ENCODE measurements around the gene BCAS3.

Gene BCAS3

GRCh38 chr17:61064087-61064951, 386.7 kb downstream of the BCAS3 start:
- no peak for DNase-seq (ENCODE audit: low read depth)

- peak; percentile 71 for DNase-seq (ENCODE audit: low read depth)
Measured at GRCh38 chr17:61065263-61065773, 387.7 kb downstream of the BCAS3 start.

DNA sequence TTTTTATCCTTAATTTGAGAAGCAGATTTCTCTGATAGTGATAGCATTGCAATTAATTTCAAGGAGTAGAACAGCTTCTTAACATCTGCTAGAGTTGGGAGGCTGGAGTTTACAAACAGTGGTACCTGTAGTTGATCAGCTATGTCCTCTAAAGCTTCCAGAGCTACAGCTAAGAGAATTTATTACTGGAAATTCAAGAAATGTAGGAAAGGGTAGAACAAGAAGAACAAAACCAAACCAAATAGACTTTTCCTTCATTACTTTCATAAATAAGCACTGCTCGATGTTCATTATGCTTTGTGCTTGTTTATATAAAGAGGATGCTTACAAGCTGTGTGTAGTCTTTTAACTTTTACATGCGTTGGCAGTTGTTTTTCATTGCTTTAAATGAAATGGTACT, 388.4 kb downstream of the BCAS3 start:
- no peak for DNase-seq (ENCODE audit: low read depth)

- DNase-seq (ENCODE audit: low read depth), result no peak
Measured at GRCh38 chr17:61070649-61071048, 393.0 kb downstream of the BCAS3 start.

DNA sequence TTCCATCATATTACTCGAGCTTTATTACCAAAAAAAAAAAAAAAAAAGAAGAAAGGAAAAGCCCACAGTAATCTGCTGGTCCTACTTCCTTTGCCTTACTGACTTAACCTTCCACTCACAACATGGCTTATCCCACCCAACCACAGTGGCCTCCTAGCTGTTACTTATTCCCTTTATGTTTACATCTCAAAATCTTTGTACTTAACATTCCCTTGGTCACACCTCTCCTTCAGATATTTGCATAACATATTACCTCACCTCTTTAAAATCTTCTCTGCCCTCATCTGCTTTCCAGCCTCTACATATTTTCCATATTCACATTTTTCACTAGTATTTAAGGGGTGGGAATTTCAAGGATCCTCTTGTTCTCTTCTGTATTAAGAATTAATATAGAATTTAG, 395.0 kb downstream of the BCAS3 start:
- peak; percentile 36 for DNase-seq (ENCODE audit: low read depth)

- DNase-seq (ENCODE audit: low read depth), result no peak
Measured at GRCh38 chr17:61073131-61073530, 395.5 kb downstream of the BCAS3 start.

DNA sequence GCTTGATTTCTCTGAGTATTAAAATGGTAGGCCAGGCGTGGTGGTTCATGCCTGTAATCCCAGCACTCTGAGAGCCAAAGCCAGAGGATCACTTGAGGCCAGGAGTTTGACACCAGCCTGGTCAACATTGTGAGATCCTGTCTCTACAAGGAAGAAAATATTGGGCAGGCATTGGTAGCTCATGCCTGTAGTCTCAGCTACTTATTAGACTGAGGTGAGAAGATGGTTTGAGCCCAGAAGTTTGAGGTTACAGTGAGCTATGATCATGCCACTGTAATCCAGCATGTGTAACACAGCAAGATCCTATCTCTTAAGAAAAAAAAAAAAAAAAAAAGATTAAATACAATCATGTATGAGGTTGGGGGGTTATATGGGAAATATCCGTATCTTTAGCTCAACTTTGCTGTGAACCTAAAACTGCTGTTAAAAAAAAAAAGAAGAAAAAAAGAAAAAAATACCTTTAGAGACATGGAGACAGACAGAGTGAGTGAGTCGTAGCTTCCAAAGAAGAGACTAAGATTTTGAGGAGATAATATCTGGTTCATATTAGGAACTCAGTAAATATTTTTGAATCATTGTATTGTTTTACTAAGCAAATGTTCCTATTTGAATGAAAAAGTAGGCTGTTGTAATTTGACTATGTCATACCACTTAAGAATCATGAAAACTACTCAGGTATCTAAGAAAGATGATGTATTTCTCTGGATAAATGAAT, 396.3 kb downstream of the BCAS3 start:
- peak; percentile 31 for DNase-seq (ENCODE audit: low read depth)

DNA sequence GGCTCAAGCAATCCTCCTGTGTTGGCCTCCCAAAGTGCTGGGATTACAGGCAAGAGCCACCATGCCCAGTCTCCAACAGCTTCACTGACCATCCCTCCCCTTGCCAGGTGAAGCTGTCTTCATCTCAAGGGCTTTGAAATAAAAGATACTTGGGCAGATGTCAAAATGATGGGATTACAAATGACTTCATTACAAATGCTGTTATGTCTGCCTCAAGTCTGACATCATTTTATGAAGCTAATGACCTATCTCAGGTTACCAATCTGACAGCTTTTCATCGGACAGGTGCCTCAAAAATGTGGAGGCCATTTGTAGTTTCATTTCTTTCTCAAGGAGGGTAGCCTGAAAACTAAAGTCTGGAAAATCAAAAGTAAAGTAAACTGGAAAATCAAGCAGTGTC, 398.3 kb downstream of the BCAS3 start:
- DNase-seq (ENCODE audit: low read depth), result no peak

GRCh38 chr17:61076621-61077031, 399.0 kb downstream of the BCAS3 start:
- no peak for DNase-seq (ENCODE audit: low read depth)

DNA sequence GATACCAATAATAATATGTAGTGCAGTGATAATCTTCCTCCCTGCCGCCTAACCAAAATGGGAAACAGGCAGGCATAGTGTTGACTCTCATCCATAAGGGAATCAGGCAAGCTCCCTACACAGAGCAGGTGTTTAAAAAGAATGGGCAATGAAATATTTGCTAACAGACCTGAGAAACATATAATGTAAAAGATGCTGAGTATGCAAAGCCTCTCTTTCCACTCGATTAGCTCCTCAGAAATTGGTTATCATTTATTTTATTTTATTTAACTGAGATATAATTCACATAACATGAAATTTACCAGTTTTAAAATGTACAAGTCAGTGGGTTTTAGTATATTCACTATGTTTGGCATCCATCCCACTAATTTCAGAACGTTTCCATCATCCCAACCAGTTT, 404.3 kb downstream of the BCAS3 start:
- no peak for DNase-seq (ENCODE audit: low read depth)

DNA sequence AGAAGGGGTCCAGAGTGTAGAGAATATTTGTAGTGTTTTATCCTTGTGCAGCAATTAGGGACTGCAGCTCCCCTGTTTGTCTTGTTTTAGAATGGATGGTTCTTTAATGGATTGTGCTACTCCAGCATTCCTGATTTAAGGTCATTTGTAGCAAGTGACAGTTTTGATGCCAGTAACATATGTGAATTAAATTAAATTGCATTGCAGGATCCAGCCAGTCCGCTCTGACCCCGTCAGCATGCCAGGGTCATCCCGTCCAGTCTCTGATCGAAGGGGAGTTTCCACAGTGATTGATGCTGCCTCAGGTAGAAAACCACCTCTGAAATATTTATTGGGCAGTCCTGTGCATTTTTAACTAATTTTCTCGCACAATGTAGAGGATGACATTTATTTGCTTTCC, 406.6 kb downstream of the BCAS3 start:
- no peak for DNase-seq (ENCODE audit: low read depth)

DNA sequence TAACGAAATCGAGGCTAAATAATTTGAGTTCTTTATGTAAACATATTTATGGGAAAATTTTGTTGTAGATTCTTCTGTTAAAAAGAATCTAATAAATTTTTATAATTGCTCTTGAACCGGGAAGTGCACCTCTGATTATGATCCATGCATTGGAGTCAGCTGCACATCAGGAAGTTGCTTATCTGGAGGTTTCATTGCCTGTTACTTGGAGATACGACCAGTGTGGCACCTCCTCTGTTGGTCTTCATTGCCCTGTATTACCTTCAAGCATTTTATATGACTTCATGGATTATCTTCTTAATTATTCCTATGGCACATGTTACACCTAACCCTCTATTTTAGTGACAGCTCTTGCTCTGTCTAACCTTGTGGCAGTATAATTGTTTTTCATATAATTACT, 409.4 kb downstream of the BCAS3 start:
- DNase-seq (ENCODE audit: low read depth), result no peak

- DNase-seq (ENCODE audit: low read depth), result peak; percentile 32
Measured at GRCh38 chr17:61088556-61088955, 410.9 kb downstream of the BCAS3 start.

DNA sequence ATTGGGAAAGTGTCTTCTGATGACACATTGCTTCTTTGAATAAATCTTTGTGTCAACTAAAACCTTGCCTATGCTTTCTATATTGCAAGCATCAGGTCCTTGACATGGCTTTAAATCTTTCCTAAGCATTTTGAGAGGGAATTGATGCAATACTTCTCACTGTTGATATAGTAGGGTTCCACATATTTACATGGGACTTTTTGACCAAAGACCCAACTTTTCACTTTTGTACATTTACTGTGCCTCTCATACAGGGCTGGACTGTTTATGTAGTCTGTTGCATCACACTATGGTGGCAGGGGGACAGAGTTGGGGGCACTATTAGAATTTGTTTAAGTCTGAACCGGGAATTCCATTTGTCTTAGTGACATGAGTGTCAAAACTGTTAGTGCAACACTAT, 413.4 kb downstream of the BCAS3 start:
- no peak for DNase-seq (ENCODE audit: low read depth)

DNA sequence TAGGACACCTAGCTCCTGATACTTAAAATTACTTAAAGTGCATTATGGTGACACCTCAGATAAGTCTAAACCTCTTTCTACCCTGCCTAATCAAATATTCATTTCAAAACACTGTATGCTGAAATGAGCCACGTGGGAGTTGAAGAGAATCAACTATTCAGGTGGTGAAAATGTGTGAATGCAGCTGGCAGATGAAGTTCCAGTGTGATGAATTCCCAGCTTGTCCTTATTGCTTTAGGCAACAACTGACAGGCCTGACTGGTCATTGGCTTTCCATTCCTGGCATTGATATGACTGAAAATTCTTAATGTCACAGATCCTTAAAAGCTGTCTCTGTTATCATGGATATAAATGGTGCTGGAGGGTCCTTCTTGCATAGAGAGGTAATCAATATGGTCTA, 420.1 kb downstream of the BCAS3 start:
- DNase-seq (ENCODE audit: low read depth), result no peak

DNA sequence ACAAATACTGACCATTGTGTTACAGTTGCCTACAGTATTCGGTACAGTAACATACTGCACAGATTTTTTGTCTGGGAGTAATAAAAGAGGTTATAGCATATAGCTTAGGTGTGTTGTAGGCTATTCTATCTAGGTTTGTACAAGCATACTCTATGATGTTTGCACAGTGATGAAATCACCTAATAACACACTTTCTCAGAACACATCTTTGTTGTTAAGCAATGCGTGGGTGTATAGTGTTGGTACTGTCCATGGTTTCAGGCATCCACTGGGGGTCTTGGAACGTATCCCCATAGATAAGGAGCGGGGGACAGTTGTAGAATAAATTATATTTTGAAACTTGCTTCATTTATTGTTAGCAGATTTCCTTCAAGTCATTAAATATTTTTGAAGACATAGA, 428.7 kb downstream of the BCAS3 start:
- DNase-seq (ENCODE audit: low read depth), result no peak

DNA sequence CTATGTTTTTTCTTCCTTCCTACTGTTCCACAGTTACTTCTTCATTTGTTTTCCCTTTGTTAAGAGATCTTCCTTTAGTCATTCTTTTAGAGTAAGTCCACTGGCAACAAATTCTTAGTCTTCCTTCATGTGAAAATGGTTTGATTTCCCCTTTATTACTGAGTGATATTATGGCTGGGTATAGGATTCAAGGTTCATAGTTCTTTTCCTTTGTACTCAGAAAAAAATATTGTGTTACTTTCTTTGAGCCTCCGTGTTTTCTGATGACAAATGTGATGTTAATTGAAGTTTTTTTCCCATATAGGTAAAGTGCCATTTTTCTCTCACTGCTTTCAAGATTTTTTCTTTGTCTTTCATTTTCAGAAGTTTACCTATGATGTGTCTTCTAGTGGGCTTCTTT, 438.9 kb downstream of the BCAS3 start:
- no peak for DNase-seq (ENCODE audit: low read depth)

- DNase-seq (ENCODE audit: low read depth), result no peak
Measured at GRCh38 chr17:61117983-61118382, 440.3 kb downstream of the BCAS3 start.

- DNase-seq (ENCODE audit: low read depth), result no peak
Measured at GRCh38 chr17:61118871-61119270, 441.2 kb downstream of the BCAS3 start.

- DNase-seq (ENCODE audit: low read depth), result no peak
Measured at GRCh38 chr17:61122326-61122913, 444.8 kb downstream of the BCAS3 start.

GRCh38 chr17:61124562-61124961, 446.9 kb downstream of the BCAS3 start:
- DNase-seq (ENCODE audit: low read depth), result no peak

GRCh38 chr17:61126473-61127249, 449.0 kb downstream of the BCAS3 start:
- DNase-seq (ENCODE audit: low read depth), result no peak

Data from amniotic epithelial cell (primary cell).